RWPE2 (cell line): ENCODE data around the gene GON4L.

Source experiments
- ATAC-seq: fragments of 200-7000 bp; cut with Tn5 transposase; 3 replicates; pipeline ENCODE4 v1.9.1; 2021; ENCODE audit warnings: low read depth
- DNase-seq: peaks from one replicate; pipeline ENCODE4 v3.0.0-alpha.2; 2020; ENCODE audit warnings: low spot score
- H3K27ac ChIP-seq: fragments of 450-650 bp; 2 replicates; pipeline ENCODE4 v1.5.1; 2017; ENCODE audit warnings: mild to moderate bottlenecking; ENCODE audit not compliant: poor library complexity, severe bottlenecking
- H3K27me3 ChIP-seq: fragments of 250-450 bp; sonication (Bioruptor Pico); 2 replicates; pipeline ENCODE4 v1.5.1; 2021; ENCODE audit warnings: mild to moderate bottlenecking, moderate library complexity; ENCODE audit not compliant: insufficient read depth, poor library complexity, severe bottlenecking
- H3K36me3 ChIP-seq: fragments of 250-450 bp; sonication (Bioruptor Pico); 2 replicates; pipeline ENCODE4 v1.5.1; 2020; ENCODE audit warnings: low read depth, mild to moderate bottlenecking, moderate library complexity
- H3K4me1 ChIP-seq: fragments of 250-450 bp; sonication (Bioruptor Pico); 2 replicates; pipeline ENCODE4 v1.5.1; 2021; ENCODE audit warnings: mild to moderate bottlenecking, moderate library complexity; ENCODE audit not compliant: insufficient read depth, poor library complexity, severe bottlenecking
- H3K4me3 ChIP-seq: fragments of 250-450 bp; sonication (Bioruptor Pico); 2 replicates; pipeline ENCODE4 v1.5.1; 2021; ENCODE audit warnings: mild to moderate bottlenecking, moderate library complexity; ENCODE audit not compliant: severe bottlenecking
- H3K9me3 ChIP-seq: fragments of 250-450 bp; sonication (Bioruptor Pico); 2 replicates; pipeline ENCODE4 v1.5.1; 2021; ENCODE audit warnings: mild to moderate bottlenecking, moderate library complexity; ENCODE audit not compliant: severe bottlenecking
- CTCF ChIP-seq: fragments of 450-650 bp; IDR thresholded peaks from one replicate; pipeline ENCODE4 v1.5.1; 2017; ENCODE audit warnings: mild to moderate bottlenecking, moderate library complexity; ENCODE audit not compliant: poor library complexity, severe bottlenecking

The GON4L gene

GRCh38 chr1:155882235-155882634 lies 25.2 kb upstream of the GON4L start:
- Histone ChIP-seq H3K27me3 (no peaks in the 10 kb centered on the region), H3K4me1 (no peaks in the 10 kb centered on the region), H3K27ac (no peak overlapping the region), H3K4me3 (no peak overlapping the region), H3K9me3 (no peaks in the 10 kb centered on the region), H3K36me3 (no peaks in the 10 kb centered on the region)
- ATAC-seq (no peak), DNase-seq (no peak)
- no peak for TF ChIP-seq CTCF

GRCh38 chr1:155880950-155881349 lies 23.9 kb upstream of the GON4L start:
- no peaks in the 10 kb centered on the region for H3K4me1 ChIP-seq

GRCh38 chr1:155880251-155880650 lies 23.2 kb upstream of the GON4L start:
- Histone ChIP-seq H3K4me1 (no peaks in the 10 kb centered on the region), H3K9me3 (no peaks in the 10 kb centered on the region), H3K4me3 (no peak overlapping the region), H3K27me3 (no peaks in the 10 kb centered on the region), H3K27ac (no peak overlapping the region), H3K36me3 (no peaks in the 10 kb centered on the region)
- DNase-seq (no peak), ATAC-seq (no peak)
- TF ChIP-seq CTCF, result no peak

More at GRCh38 chr1:155880950-155881349, 23.9 kb upstream of the GON4L start:
- Histone ChIP-seq H3K27me3 (no peaks in the 10 kb centered on the region), H3K27ac (no peak overlapping the region), H3K4me3 (no peak overlapping the region), H3K36me3 (no peaks in the 10 kb centered on the region), H3K9me3 (no peaks in the 10 kb centered on the region)
- ATAC-seq (no peak), DNase-seq (no peak)
- TF ChIP-seq CTCF, result no peak

- DNase-seq, result no peak
- no peak for TF ChIP-seq CTCF
- Histone ChIP-seq H3K4me1 (no peaks in the 10 kb centered on the region), H3K4me3 (no peak overlapping the region), H3K27ac (no peak overlapping the region), H3K36me3 (no peaks in the 10 kb centered on the region), H3K9me3 (no peaks in the 10 kb centered on the region), H3K27me3 (no peaks in the 10 kb centered on the region)
- ATAC-seq, result no peak
These were observed 20.9 kb upstream of the GON4L start for GRCh38 chr1:155877945-155878344.

GRCh38 chr1:155873860-155874259 lies 16.8 kb upstream of the GON4L start:
- DNase-seq, result no peak
- Histone ChIP-seq H3K9me3 (no peaks in the 10 kb centered on the region), H3K27ac (no peak overlapping the region), H3K36me3 (no peaks in the 10 kb centered on the region), H3K4me1 (no peaks in the 10 kb centered on the region), H3K27me3 (no peaks in the 10 kb centered on the region), H3K4me3 (no peak overlapping the region)
- TF ChIP-seq CTCF, result no peak
- no peak for ATAC-seq
